Activated CD8-positive, alpha-beta memory T cell treated with anti-CD3 and anti-CD28 coated beads for 1 hour (primary cell): Measurements from ENCODE around the gene FGFRL1.
"Not testable (repeated sequence)": the region's sequence is repeated elsewhere in the genome, so short reads cannot be mapped to it uniquely, and the experiment has no call there.

Experiments used
- DNase-seq, 2 donors: peaks; one replicate each; pipeline ENCODE4 v3.0.0-alpha.2; 2020; ENCODE audit warnings: low read depth in 1 of 2; ENCODE audit errors: extremely low read depth in 1 of 2

The FGFRL1 gene

DNA sequence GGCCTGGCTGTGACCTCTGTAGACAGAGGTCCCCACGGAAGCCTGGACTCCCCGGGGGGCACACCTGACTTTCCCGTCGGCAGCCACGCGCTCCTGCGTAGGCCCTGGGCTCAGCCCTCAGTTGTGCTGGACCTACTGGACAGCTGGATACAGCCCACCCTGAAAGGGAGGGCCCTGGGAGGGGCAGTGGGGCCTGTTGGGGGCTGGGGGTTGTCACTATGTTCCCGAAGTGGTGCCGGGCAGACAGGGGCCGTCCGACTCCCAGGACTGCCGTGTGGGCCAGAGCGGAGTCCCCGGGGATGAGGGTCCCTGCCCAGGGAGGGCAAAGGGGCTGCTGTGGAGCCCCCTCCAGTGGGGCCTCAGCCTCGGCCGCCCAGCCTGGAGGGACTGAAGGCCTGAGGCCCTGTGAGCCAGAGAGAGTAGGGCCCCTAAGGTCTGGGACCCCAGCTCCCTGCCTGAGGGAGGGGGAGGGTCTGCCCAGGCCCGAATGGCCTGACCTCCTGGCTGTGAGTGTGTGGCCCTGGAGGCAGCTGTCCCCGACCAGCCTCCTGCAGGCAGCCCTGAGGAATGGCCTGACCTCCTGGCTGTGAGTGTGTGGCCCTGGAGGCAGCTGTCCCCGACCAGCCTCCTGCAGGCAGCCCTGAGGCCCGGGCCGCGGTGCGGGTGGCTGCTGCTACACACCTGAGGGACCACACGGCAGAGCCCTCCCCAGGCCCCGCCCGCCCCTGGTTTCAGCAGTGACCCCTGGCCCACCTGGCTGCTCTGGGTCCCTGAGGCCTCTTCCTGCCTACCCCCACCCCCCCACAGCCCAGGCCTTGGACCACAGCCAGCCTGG lies 25.8 kb downstream of the FGFRL1 start:
- no peak for DNase-seq

DNA sequence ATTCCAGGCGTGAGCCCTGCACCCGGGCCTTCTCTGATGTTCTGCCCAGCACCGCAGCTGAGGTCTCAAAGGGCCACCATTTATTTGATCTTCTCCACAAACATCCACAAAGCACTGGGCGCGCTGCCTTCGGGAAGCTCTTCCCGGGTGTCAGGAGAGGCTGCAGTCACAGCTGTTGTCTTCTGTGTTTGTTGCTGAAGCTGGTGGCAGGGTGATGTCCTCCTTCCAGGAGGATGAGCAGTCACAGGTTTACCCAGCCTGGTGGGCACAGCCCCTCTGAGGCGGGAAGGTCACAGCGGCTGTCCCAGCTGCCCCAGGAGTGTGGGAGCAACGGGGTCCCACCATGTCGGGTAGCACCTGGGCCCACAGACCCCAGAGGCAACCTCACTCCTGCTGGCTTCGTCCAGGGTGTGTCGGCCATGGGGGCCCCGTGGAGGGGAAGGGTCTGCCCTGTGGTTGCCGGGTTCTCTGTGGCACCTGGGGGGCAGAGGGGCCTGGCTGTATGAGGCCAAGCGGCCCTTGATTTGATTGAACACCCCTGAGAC lies 27.6 kb downstream of the FGFRL1 start:
- DNase-seq, result no peak

DNA sequence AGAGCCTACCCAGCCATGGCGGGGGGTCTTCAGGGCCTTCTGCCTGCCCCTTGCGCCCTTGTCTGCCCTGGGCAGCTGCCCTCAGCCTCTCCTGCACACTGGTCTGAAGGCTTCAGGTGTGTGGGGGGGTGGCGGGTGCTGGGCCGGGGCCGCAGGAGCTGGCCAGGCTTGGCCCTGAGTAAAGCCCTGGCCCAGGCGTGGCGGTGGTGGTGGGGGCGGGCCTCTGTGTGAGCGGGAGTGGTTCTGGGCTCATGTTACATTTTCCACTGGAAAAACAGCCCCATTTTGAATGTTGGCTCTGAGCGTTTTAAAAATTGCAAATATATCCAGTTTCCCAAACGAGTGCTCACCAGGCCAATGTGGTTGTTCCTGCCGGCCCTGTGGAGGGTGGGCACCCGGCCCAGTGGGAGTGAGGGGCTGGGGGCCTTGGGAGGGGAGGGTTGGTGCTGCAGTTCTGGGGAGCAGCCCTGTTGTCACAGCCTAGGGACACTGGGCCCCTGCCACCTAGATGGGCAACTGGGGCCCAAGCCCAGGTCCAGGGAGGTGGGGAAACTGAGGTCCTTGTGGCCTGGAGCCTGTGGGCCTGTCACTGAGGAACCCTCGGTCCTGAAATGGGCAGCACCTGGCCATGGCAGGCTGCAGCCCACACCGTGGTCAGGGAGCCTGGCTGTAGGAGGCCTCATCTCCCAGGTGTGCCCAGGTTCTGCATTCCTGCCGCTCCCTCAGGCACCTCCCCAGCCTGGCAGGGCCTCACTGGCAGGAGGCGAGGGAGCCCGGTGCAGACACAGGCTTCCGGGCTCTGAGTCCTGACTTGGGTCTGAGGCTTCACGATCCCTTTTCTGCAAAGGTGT lies 28.3 kb downstream of the FGFRL1 start:
- no peak for DNase-seq

DNA sequence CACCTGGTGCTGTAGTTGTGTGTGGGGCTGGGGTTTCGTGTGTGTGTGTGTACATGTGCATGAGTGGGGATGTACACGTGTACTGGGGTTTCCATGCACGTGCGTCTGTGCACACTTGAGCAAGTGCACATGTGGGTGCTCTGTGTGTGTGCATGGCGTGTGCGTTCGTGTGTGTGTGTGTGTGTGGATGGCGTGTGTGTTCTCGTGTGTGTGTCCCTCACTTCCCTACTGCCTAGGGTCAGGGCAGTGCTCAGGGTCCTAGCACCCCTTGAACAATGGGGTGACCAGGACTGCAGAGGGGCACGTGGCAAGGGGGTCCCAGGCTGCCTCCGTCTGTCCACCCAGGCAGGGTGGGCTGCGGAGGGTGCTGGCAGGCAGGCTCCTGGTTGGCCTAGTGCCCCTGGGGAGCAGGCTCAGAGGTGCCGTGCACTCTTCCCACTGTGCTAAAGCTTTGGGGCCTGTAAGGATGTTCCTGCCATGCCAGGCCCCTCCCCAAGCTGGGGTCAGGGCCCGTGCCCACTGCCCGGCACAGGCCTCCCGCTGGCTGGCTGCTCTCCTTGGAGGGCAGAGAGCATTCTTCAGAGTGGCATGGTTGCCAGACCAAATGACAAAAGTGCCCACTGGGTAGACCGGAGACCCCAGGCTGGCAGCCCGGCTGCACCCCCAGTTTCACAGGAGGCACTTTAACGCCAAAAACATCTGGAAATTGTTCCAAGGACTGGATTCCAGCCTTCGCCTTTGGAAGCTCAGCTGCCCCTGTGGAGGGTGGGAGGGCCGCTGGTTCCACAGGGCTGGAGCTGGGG lies 29.1 kb downstream of the FGFRL1 start:
- no peak for DNase-seq

- DNase-seq, result no peak
Measured at GRCh38 chr4:1041147-1041935, 29.9 kb downstream of the FGFRL1 start.

- no peak for DNase-seq
Measured at GRCh38 chr4:1041936-1042330, 30.5 kb downstream of the FGFRL1 start.

DNA sequence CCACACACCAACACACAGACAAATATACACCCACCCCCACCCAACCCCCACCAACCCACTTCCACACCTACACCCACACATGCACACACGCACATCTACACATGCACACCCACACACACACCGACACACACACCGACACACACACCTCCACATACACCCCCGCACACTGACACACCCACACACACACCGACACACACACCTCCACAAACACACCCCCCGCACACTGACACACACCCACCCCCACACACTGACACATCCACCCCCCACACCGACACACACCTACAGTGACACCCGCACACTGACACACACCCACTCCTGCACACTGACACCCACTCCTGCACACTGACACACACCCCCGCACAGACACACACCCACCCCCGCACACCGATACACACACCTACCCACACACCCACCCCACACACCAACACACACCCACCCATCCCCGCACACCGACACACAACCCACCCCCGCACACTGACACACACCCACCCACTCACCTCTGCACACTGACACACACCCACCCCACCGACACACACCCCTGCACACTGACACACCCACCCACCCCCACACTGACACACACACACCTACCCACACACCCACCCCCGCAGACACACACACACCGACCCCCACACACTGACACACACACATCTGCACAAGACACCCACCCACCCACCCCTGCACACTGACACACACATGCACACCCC lies 31.1 kb downstream of the FGFRL1 start:
- no peak for DNase-seq

DNA sequence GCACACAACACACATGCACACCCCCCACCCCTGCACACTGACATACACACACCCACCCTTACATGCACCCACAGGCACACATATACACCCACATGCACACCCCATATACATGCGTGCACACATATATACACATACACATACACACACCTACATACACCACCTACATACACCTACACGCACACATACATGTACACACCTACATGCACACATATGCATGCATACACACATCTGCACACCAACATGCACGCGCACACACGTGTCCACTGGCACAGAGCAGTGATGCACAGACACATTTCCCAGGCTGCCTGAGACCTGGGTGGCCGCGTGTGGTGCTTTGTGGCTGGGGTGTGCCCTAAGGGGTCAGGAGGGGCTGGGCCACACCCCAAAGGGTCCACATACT lies 31.7 kb downstream of the FGFRL1 start:
- no peak for DNase-seq

DNA sequence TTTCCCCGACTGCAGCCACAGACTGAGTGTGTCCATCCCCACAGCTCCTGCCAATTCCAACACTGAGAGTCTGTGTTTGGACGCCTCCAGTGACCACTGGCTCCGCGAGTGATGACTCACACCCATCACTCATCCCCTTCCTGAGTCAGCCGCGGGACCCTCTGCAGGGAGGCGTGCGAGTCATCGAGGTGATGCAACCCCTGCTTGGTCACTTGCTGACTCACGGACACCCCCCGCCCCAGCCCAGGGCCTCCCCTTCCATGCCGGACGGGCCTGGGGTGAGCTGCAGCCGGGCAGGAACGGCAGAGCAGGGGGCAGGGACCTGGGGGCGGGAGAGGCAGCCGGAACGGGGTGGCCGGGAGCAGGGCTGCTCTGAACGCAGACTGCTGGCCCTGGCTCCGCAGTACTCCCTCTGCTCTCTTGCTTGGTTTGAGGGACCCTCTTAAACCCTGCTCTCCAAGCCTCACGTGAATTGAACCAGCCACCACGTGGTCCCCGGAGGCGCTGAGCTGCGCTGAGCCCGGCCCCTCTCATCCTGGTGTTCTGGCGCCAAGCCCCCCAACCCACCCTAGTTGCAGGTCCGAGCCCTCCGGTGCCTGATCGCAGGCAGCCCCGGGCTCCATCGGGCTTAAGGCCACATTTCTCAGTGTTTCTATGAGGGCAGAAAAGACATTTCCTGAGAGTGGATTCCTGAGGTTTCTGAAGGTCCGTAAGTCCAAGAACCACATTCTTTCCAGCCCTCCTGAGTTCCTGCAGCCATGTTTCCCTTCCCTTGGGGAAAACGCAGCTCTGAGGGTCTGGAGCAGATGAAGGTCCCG lies 32.4 kb downstream of the FGFRL1 start:
- DNase-seq, result no peak

DNA sequence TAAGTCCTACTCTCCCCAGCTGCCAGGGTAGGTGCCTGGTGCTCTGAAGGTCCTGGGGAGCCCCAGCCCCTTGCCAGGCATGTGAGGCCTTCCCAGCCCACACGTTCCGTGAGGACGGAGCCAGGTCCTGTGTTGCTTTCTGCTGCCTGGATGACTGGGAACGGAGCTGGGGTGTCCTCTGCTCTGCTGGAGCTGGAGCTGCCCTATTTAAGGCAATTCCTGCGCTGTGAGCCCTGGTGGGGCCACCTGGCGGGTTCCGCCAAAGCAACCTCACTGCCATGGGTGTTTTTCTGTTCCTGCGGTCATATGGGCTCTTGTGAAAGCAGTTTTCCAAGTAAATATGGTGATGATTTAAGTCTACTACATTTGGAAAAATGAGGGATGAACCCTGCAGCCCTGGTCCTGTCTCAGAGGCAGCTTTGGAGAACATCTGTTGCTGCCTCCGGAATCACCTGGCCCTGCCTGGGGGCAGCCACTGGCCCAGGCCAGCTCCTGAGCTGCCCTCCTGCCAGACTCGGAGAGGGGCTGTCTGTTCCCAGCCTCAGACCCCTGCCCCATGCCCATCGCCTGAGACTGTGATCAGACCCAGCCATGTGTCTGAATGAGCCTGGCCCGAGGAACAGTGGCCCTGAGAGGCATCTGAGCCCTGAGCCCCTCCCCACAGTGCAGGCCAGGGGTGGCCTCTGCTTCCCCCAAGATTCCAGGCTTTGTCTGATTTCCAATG lies 33.2 kb downstream of the FGFRL1 start:
- no peak for DNase-seq

DNA sequence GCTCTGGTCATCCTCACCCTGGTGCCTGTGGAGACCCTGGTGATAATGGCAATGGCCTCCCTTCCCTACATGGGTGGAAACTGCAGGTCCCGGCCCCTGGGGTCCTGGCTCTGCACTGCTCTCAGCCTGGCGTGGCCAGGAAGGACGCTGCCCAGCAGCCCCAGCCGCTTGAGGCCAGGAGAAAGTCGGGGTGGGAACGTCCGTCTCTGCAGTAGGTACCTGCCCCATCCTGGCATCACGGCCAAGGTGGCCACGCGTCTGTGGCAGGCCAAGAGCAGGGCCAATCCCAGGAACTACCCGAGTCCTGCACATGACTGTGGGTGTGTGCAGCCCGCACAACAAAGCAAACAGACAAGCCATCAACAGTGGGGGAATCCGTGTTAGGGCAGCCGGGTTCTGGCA lies 33.8 kb downstream of the FGFRL1 start:
- DNase-seq, result no peak

DNA sequence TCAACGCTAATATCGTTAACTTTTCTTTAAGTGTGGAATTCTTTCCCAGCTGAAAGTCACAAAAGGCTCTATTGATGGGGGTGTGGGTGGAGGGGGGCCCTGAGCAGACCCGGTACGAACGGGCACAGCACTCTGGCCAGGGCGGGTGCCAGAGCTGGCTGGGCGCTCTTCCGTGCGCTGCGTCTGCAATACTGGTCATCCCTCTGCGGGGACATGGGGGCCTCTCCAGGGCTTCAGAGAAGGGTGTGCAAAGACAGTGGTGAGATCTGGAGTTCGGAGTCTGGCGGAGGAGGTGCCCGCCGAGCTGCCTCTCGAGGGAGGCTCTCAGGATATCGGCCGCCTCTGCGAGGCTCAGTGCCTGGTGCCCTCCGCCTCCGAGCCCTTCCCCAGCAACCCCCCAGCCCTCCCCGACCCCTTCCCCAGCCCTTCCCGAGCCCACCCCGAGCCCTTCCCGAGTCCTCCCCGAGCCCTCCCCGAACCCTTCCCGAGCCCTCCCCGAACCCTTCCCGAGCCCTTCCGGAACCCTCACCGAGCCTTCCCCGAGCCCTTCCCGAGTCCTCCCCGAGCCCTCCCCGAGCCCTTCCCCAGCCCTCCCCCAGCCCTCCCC lies 34.3 kb downstream of the FGFRL1 start:
- no peak for DNase-seq

DNA sequence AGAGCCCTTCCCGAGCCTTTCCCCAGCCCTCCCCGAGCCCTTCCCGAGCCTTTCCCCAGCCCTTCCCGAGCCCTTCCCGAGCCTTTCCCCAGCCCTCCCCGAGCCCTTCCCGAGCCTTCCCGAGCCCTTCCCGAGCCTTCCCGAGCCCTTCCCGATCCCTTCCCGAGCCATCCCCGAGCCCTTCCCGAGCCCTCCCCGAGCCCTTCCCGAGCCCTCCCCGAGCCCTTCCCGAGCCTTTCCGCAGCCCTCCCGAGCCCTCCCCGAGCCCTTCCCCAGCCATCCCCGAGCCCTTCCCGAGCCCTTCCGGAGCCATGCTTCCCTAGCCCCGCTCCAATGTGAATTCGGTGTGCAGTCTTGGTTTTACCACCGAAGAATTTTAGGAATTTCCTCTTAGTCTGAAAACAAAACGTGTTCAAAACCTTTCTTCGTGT lies 35.2 kb downstream of the FGFRL1 start:
- not testable (repeated sequence) for DNase-seq

- no peak for DNase-seq
Measured at GRCh38 chr4:1047106-1047975, 35.9 kb downstream of the FGFRL1 start.

DNA sequence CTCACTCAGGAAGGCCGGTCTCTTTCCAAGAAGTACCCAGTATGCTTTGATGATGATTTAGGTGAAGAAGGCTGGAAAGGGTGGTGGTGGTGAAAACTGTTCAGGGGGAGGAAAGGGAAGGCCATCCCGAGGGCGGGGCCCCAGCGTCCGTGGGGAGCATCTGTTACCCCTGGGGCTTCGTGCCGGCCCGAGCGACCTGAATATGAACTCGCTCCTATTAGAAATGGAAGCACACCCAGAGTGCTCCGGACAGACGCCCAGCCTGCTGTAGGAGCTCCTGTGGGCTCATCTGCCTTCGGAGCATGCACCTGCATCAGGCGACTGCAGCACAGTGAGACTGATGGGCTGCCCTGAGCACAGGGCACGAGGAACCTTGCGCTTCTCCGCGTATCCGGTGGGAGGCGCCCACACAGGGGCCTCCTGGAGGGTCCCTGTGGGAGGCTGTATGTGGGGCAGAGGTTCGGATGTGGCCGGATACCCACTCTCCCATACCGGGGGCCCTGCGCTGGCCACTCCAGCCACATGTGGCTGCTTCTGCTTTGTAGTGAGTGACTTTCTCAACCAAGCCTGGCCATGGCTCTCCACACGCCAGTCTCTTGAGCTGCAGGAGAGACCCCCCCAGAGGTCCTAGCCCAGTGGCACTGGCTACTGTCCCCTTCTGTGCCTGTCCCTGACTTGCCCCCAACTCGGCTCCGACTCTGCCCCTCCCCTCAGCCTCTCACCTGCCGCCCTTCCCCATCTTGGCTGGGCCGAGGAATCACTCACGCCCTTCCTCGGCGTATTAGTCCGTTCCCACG lies 36.7 kb downstream of the FGFRL1 start:
- DNase-seq, result no peak
